Loucy (cell line): ENCODE data around the gene ZNF783.

Experiments used
- H2AFZ ChIP-seq: fragments of 200-600 bp; sonication (generic); 2 replicates; pipeline ENCODE4 v1.6.0; 2016; ENCODE audit warnings: antibody characterized with exemption, mild to moderate bottlenecking, low read length, moderate library complexity
- H3F3A ChIP-seq: fragments of 200-600 bp; 2 replicates; pipeline ENCODE4 v1.6.0; 2016; ENCODE audit warnings: antibody characterized with exemption, low read depth, mild to moderate bottlenecking
- H3K27me3 ChIP-seq: fragments of 200-600 bp; sonication (generic); 2 replicates; pipeline ENCODE4 v1.6.1; 2014; ENCODE audit warnings: low read length, mild to moderate bottlenecking; ENCODE audit not compliant: insufficient read depth, poor library complexity, severe bottlenecking
- H3K36me3 ChIP-seq: fragments of 200-600 bp; sonication (generic); 2 replicates; pipeline ENCODE4 v1.6.1; 2016; ENCODE audit warnings: low read length; ENCODE audit not compliant: insufficient read depth
- H3K4me1 ChIP-seq: fragments of 200-600 bp; sonication (generic); 2 replicates; pipeline ENCODE4 v1.5.1; 2014; ENCODE audit warnings: low read length, mild to moderate bottlenecking; ENCODE audit not compliant: insufficient read depth, poor library complexity, severe bottlenecking
- H3K4me2 ChIP-seq: fragments of 200-600 bp; sonication (generic); 2 replicates; pipeline ENCODE4 v1.6.0; 2014; ENCODE audit warnings: antibody characterized with exemption, low read length, low read depth, mild to moderate bottlenecking; ENCODE audit not compliant: poor library complexity, severe bottlenecking
- H3K4me3 ChIP-seq: fragments of 200-600 bp; sonication (generic); 2 replicates; pipeline ENCODE4 v1.5.1; 2014; ENCODE audit warnings: low read length, mild to moderate bottlenecking, mixed read lengths; ENCODE audit not compliant: poor library complexity, severe bottlenecking
- H3K79me2 ChIP-seq: fragments of 200-600 bp; sonication (generic); 2 replicates; pipeline ENCODE4 v1.6.1; 2014; ENCODE audit warnings: low read length; ENCODE audit not compliant: insufficient read depth
- H3K9ac ChIP-seq: fragments of 200-600 bp; sonication (generic); 2 replicates; pipeline ENCODE4 v1.6.0; 2014; ENCODE audit warnings: mild to moderate bottlenecking, low read depth, low read length, moderate library complexity; ENCODE audit not compliant: poor library complexity, severe bottlenecking
- H3K9me2 ChIP-seq: fragments of 200-600 bp; sonication (generic); replicated peaks from 2 replicates; pipeline ENCODE4 v1.6.1; 2016; ENCODE audit warnings: low read depth, low read length, mixed read lengths
- H3K9me3 ChIP-seq: fragments of 200-600 bp; sonication (generic); 2 replicates; pipeline ENCODE4 v1.6.1; 2014; ENCODE audit warnings: mild to moderate bottlenecking, antibody characterized with exemption, low read length, low read depth; ENCODE audit not compliant: insufficient read depth
- H4K20me1 ChIP-seq: fragments of 200-600 bp; sonication (generic); 2 replicates; pipeline ENCODE4 v1.6.0; 2014; ENCODE audit warnings: antibody characterized with exemption, low read length, mild to moderate bottlenecking; ENCODE audit not compliant: insufficient read depth, poor library complexity, severe bottlenecking
- EZH2phosphoT487 ChIP-seq: fragments of 200-600 bp; IDR thresholded peaks from 2 replicates; pipeline ENCODE4 v1.6.1; 2018; ENCODE audit warnings: antibody characterized with exemption, mild to moderate bottlenecking, moderate library complexity, borderline replicate concordance
- TF ChIP-seq, protein P1 (sequence below): fragments of 200-600 bp; sonication (generic); conservative IDR thresholded peaks from 2 replicates; pipeline ENCODE4 v1.5.1; 2014; ENCODE audit warnings: mild to moderate bottlenecking, antibody characterized with exemption, low read length

Gene ZNF783

DNA sequence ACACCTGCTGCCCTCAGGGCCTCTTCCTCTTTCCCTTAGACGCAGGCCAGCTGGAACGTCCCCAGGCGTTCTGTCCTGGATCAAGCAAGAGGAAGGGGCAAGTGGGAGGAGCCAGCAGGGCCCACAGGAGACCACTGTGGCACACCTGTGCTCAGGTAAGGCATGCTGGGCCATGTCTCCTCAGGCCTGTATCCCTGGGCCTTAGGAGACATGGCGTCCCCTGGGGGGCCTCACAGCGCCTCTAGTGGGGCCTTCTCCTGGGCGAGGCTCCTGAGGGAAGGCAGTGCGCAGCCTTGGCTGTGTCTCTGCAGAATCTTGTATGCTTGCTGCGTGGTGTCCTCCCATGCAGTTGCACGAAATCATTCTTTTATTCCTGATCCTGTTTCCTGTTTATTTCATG lies 31.3 kb downstream of the ZNF783 start:
- no peak overlapping the region for H3K4me2 ChIP-seq
- no peak overlapping the region for H3K4me3 ChIP-seq
- H2AFZ ChIP-seq = no peak overlapping the region
- no peak for TF ChIP-seq EZH2phosphoT487
- no peak overlapping the region for H3K9ac ChIP-seq
- H3F3A ChIP-seq = no peaks in the 10 kb centered on the region
- H3K4me1 ChIP-seq = no peaks in the 10 kb centered on the region
- no peaks in the 10 kb centered on the region for H3K9me2 ChIP-seq
- H3K27me3 ChIP-seq = no peaks in the 10 kb centered on the region
- H4K20me1 ChIP-seq = no peaks in the 10 kb centered on the region
- H3K36me3 ChIP-seq = no peaks in the 10 kb centered on the region
- no peaks in the 10 kb centered on the region for H3K79me2 ChIP-seq
- no peaks in the 10 kb centered on the region for H3K9me3 ChIP-seq

DNA sequence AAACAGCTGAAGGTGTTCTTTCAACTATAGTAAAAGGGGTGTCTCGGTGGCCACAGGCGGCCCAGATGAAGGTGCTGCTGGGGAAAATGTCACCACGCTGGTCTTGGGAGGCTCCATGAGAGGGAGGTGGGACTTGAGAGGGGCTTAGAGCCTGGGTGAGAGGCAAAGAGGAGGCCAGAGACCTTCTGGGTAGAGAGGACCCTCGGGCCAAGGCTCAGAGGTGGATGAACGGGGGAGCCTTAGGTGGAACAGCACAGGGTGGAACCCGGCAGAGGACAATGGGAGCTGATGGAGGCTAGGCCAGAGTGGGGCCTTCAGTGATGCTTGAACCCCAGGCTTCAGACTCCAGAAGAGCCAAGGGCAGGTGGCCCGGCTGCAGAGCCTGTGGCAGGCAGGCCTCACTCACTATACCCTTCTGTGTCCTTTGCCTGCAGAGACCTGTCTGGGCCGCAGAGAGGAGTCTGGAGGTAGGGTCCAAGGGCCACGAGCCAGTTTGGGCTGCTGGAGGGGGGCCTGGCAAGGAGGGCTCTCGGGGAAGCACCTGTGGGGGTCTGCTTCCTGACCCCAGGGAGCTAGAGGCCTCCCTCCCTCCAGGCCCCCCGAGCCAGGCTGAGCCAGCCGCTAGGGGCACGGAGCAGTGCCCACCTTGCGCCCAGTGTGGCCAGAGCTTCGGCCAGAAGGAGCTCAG lies 32.1 kb downstream of the ZNF783 start:
- Histone ChIP-seq H3K4me3 (no peak overlapping the region), H4K20me1 (no peaks in the 10 kb centered on the region), H3K4me1 (no peaks in the 10 kb centered on the region), H3K9me3 (no peaks in the 10 kb centered on the region), H3K36me3 (no peaks in the 10 kb centered on the region), H3K9ac (no peak overlapping the region), H3K4me2 (no peak overlapping the region), H2AFZ (no peak overlapping the region), H3K27me3 (no peaks in the 10 kb centered on the region), H3K9me2 (no peaks in the 10 kb centered on the region), H3K79me2 (no peaks in the 10 kb centered on the region), H3F3A (no peaks in the 10 kb centered on the region)
- TF ChIP-seq, protein P1, sequence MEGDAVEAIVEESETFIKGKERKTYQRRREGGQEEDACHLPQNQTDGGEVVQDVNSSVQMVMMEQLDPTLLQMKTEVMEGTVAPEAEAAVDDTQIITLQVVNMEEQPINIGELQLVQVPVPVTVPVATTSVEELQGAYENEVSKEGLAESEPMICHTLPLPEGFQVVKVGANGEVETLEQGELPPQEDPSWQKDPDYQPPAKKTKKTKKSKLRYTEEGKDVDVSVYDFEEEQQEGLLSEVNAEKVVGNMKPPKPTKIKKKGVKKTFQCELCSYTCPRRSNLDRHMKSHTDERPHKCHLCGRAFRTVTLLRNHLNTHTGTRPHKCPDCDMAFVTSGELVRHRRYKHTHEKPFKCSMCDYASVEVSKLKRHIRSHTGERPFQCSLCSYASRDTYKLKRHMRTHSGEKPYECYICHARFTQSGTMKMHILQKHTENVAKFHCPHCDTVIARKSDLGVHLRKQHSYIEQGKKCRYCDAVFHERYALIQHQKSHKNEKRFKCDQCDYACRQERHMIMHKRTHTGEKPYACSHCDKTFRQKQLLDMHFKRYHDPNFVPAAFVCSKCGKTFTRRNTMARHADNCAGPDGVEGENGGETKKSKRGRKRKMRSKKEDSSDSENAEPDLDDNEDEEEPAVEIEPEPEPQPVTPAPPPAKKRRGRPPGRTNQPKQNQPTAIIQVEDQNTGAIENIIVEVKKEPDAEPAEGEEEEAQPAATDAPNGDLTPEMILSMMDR = no peak
- no peak for TF ChIP-seq EZH2phosphoT487

DNA sequence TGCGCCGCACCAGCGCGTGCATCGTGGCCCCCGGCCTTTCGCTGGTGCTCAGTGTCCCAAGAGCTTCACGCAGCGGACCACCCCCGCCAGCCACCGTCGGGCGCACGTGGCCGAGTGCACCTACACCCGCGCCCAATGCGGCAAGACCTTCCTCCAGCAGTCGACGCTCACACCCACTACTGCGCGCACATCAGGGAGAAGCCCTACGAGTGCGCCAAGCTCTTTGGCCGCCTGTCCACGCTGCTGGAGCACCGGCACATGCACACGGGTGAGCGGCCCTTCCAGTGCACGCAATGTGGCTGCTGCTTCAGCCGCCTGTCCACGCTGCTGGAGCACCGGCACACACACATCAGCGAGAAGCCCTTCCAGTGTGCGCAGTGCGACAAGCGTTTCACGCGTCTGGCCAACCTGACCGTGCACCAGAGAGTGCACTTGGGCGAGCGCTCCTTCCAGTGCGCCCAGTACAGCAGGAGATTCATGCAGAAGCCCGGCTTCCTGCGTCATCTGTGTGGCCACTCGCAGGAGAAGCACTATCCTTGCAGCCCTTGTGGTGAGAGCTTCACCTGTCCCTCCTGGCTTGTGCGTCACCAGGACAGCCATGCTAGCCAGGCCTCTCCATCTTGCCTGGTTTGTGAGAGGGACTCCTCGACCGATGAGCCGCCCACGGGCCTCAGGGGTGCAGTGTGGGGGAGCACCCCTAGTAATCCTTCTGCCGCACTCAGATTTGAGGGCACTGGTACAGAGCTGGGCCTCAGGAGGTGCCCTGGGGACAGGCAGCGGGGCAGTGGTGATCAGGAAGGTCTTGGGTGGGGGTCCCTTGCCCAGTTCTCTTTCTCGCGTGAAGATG lies 32.9 kb downstream of the ZNF783 start:
- no peaks in the 10 kb centered on the region for H3K9me2 ChIP-seq
- H2AFZ ChIP-seq = no peak overlapping the region
- no peaks in the 10 kb centered on the region for H3K36me3 ChIP-seq
- no peaks in the 10 kb centered on the region for H3K9me3 ChIP-seq
- no peaks in the 10 kb centered on the region for H3K4me1 ChIP-seq
- no peaks in the 10 kb centered on the region for H3K27me3 ChIP-seq
- H3K9ac ChIP-seq = no peak overlapping the region
- H3K79me2 ChIP-seq = no peaks in the 10 kb centered on the region
- no peaks in the 10 kb centered on the region for H4K20me1 ChIP-seq
- H3K4me2 ChIP-seq = no peak overlapping the region
- no peak overlapping the region for H3K4me3 ChIP-seq
- no peak for TF ChIP-seq EZH2phosphoT487
- TF ChIP-seq, protein P1 = no peak
- no peaks in the 10 kb centered on the region for H3F3A ChIP-seq
